Panc1 (cell line): ENCODE measurements around the gene ZNF613. TPM values are rescaled to one million over a fixed set of nuclear protein-coding genes. Genes with fewer than 3 reads are reported as not detected.

Experiments
- ATAC-seq: fragments of 200-7000 bp; cut with Tn5 transposase; 2 replicates; pipeline ENCODE4 v1.9.1; 2020; ENCODE audit warnings: mild to moderate bottlenecking, moderate library complexity
- BruUV-seq: library from RNA; stranded (reverse); fragments of 400-500 nt; replicated peaks from 2 replicates; lab custom pipeline; 2021; lab: Mats Ljungman, UMichigan
- CTCF ChIA-PET: fragments of 300-600 bp; sonication (Branson Sonifier 250); formaldehyde crosslinking; loops from one replicate; lab custom pipeline; 2022; ENCODE audit warnings: antibody characterized with exemption; lab: Charles Lee
- POLR2A ChIA-PET: fragments of 300-600 bp; sonication (Branson Sonifier 250); formaldehyde crosslinking; loops from one replicate; lab custom pipeline; 2022; ENCODE audit warnings: antibody characterized with exemption; lab: Charles Lee
- DNase-seq: peaks from one replicate; pipeline ENCODE4 v3.0.0-alpha.2; 2010; ENCODE audit warnings: low read depth, low spot score
- H3K27ac ChIP-seq: 2 replicates; pipeline ENCODE4 v1.5.1; 2011; ENCODE audit warnings: mild to moderate bottlenecking, low read length, inconsistent platforms
- H3K27me3 ChIP-seq: fragments of 200-500 bp; sonication (Bioruptor generic); 2 replicates; pipeline ENCODE4 v1.6.0; 2014; ENCODE audit warnings: low read length, inconsistent platforms; ENCODE audit not compliant: control insufficient read depth, insufficient read depth
- H3K36me3 ChIP-seq: fragments of 200-500 bp; sonication (Bioruptor generic); 2 replicates; pipeline ENCODE4 v1.5.1; 2014; ENCODE audit warnings: inconsistent platforms, mild to moderate bottlenecking, low read length, moderate library complexity; ENCODE audit not compliant: control insufficient read depth, insufficient read depth
- H3K4me1 ChIP-seq: 2 replicates; pipeline ENCODE4 v1.5.1; 2011; ENCODE audit warnings: inconsistent platforms, mild to moderate bottlenecking, low read length, moderate library complexity; ENCODE audit not compliant: control insufficient read depth, insufficient read depth
- H3K4me3 ChIP-seq, 2 experiments: 2 replicates each; pipeline ENCODE4 v1.5.1; 2011 to 2012; ENCODE audit warnings: low read depth in 2 of 2, low read length in 2 of 2, mild to moderate bottlenecking in 2 of 2, inconsistent platforms in 1 of 2, moderate library complexity in 1 of 2
- H3K9me3 ChIP-seq: fragments of 200-500 bp; sonication (Bioruptor generic); 2 replicates; pipeline ENCODE4 v1.5.1; 2014; ENCODE audit warnings: low read depth, mild to moderate bottlenecking, inconsistent platforms, low read length, moderate library complexity; ENCODE audit not compliant: control insufficient read depth, insufficient read depth
- POLR2AphosphoS5 ChIP-seq: IDR thresholded peaks from 2 replicates; pipeline ENCODE4 v1.6.1; 2012; ENCODE audit warnings: mild to moderate bottlenecking, low read depth, low read length, moderate library complexity
- SIN3A ChIP-seq: IDR thresholded peaks from 2 replicates; pipeline ENCODE4 v1.6.1; 2012; ENCODE audit warnings: low read depth, mild to moderate bottlenecking, low read length, moderate library complexity, borderline replicate concordance; ENCODE audit not compliant: insufficient read depth
- TCF7L2 ChIP-seq: IDR thresholded peaks from 2 replicates; pipeline ENCODE4 v1.6.1; 2011; ENCODE audit warnings: mild to moderate bottlenecking, low read depth, low read length, inconsistent platforms
- in situ Hi-C: cut with HindIII; loops from 2 replicates; pipeline ENCODE4 v1.10.0; 2016; ENCODE audit warnings: low sequenced_read_pairs, low pct_unique_long_range_greater_than_20kb
- intact Hi-C: fragments of 100-400 bp; cut with micrococcal nuclease; formaldehyde crosslinking; loops from one replicate; pipeline ENCODE4 v1.10.0; 2022; ENCODE audit not compliant: unreplicated experiment
- total RNA-seq: library from RNA; stranded (reverse); gene quantifications from one replicate; pipeline ENCODE4 v1.2.1, GENCODE V29; 2021; ENCODE audit not compliant: unreplicated experiment
- TF ChIP-seq, protein P1 (sequence below), 2 experiments: IDR thresholded peaks; 2 replicates each; pipeline ENCODE4 v1.6.1; 2011 to 2012; ENCODE audit warnings: low read depth in 2 of 2, control low read depth in 1 of 2, low read length in 1 of 2, mild to moderate bottlenecking in 1 of 2, moderate library complexity in 1 of 2; ENCODE audit not compliant: insufficient read depth in 1 of 2
- TF ChIP-seq, protein P2 (sequence below): fragments of 450-650 bp; IDR thresholded peaks from 2 replicates; pipeline ENCODE4 v1.5.1; 2017; ENCODE audit warnings: mild to moderate bottlenecking

The ZNF613 gene
- total RNA-seq, 1 experiment from 2014 or later: 3.1 TPM

DNA sequence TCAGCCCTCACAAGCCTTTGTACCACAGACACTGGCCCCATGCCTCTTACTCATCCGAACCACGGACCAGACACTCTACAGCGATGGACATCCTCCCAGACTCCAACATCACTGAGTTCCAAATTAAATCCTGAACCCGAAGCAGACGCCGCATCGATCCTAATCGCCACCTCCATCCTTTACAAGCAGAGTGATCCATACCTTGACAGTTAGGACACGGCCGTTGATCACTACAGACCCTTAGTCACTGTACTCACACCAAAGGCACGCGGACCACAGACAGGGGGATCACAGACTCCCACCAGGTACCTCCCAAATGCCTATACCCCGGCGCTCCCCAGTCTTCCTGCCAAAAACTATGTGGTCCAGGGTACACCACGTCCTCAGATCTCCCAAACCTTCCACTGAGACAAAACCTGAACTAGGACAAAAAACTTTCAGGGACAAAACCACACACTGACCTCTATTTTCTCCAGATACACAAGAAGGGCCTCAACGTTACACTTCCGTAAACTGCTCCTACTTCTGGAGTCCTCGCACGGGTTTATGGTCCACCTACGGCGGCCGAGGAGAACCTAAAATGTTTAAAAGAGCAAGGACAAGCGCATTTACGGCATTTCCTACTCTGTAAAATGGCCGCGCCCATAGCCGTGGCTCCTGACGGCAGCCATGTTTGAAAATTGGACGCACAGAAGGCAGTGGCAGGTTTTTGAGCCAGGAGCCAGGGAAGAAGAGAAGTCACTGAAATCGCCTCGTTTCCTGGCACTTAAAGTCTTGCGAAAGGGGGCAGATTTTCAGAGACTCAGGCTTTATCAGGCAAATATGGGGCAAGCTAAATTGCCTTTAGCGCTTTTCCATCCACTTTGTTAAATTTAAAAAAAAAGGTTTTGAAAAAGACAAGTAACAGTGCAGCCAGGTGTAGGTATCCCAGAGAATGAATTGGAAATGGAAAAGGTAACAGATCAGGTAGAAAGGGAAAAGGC, 59.3 kb downstream of the ZNF613 start, which contains the start of gene ZNF350:
Gene ZNF350, minus strand, starts transcription at position 532 of the 983 bp plus-strand sequence. CDS start 12,480 bp downstream, outside the sequence.
- H3K27ac ChIP-seq: peak within 1 kb of the TSS; percentile 84
- TF ChIP-seq, protein P1, sequence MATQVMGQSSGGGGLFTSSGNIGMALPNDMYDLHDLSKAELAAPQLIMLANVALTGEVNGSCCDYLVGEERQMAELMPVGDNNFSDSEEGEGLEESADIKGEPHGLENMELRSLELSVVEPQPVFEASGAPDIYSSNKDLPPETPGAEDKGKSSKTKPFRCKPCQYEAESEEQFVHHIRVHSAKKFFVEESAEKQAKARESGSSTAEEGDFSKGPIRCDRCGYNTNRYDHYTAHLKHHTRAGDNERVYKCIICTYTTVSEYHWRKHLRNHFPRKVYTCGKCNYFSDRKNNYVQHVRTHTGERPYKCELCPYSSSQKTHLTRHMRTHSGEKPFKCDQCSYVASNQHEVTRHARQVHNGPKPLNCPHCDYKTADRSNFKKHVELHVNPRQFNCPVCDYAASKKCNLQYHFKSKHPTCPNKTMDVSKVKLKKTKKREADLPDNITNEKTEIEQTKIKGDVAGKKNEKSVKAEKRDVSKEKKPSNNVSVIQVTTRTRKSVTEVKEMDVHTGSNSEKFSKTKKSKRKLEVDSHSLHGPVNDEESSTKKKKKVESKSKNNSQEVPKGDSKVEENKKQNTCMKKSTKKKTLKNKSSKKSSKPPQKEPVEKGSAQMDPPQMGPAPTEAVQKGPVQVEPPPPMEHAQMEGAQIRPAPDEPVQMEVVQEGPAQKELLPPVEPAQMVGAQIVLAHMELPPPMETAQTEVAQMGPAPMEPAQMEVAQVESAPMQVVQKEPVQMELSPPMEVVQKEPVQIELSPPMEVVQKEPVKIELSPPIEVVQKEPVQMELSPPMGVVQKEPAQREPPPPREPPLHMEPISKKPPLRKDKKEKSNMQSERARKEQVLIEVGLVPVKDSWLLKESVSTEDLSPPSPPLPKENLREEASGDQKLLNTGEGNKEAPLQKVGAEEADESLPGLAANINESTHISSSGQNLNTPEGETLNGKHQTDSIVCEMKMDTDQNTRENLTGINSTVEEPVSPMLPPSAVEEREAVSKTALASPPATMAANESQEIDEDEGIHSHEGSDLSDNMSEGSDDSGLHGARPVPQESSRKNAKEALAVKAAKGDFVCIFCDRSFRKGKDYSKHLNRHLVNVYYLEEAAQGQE (IDR thresholded peaks at IDR 0.05; ENCODE audit: insufficient read depth in 1 of 2, low read depth in 2 of 2, low read length in 1 of 2): no peak
- TF ChIP-seq SIN3A: 0 out of 2 replicates have a peak, but pooled peaks have one; percentile 45
- TF ChIP-seq, protein P2, sequence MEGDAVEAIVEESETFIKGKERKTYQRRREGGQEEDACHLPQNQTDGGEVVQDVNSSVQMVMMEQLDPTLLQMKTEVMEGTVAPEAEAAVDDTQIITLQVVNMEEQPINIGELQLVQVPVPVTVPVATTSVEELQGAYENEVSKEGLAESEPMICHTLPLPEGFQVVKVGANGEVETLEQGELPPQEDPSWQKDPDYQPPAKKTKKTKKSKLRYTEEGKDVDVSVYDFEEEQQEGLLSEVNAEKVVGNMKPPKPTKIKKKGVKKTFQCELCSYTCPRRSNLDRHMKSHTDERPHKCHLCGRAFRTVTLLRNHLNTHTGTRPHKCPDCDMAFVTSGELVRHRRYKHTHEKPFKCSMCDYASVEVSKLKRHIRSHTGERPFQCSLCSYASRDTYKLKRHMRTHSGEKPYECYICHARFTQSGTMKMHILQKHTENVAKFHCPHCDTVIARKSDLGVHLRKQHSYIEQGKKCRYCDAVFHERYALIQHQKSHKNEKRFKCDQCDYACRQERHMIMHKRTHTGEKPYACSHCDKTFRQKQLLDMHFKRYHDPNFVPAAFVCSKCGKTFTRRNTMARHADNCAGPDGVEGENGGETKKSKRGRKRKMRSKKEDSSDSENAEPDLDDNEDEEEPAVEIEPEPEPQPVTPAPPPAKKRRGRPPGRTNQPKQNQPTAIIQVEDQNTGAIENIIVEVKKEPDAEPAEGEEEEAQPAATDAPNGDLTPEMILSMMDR: no peak
- TF ChIP-seq POLR2AphosphoS5: peak; percentile 59; the same call in 1 of the 2 replicates
- peak; percentile 72 for TF ChIP-seq TCF7L2
- H3K27me3 ChIP-seq: no peaks in the 10 kb centered on the region
- ChIA-PET CTCF (no interaction called here), POLR2A (no interaction called here)
- no peaks in the 10 kb centered on the region for H3K4me1 ChIP-seq
- intact Hi-C loops (no loop called here), in situ Hi-C loops (no loop called here)
- H3K9me3 ChIP-seq: peaks cover 10% of the 10 kb centered on the region; the same call in 1 of the 2 replicates
- ATAC-seq (peak; percentile 100), DNase-seq (peak; percentile 68)
- peaks cover 2% of the 10 kb centered on the region; the same call in 1 of the 2 replicates for H3K36me3 ChIP-seq
- BruUV-seq: TSS peak; percentile 85
- H3K4me3 ChIP-seq: peak within 1 kb of the TSS; percentile 91 to 95

DNA sequence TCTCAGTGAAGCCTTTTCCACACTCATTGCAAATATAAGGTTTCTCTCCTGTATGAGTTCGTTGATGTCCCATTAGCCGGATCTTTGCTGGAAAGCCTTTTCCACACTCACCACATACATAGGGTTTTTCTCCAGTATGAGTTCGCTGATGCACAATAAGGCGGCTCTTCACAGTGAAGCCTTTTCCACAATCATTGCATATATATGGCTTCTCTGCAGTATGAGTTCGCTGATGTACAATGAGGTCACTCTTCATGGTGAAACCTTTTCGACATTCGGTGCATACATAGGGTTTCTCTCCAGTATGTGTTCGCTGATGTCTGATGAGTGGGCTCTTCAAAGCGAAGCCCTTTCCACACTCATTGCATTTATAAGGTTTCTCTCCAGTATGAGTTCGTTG, 66.2 kb downstream of the ZNF613 start:
- no peak for TF ChIP-seq POLR2AphosphoS5
- TF ChIP-seq, protein P1 (IDR thresholded peaks at IDR 0.05; ENCODE audit: insufficient read depth in 1 of 2, low read depth in 2 of 2, low read length in 1 of 2): no peak
- TF ChIP-seq TCF7L2: no peak
- TF ChIP-seq SIN3A: no peak
- TF ChIP-seq, protein P2: no peak
- no TSS peak for BruUV-seq
- CTCF ChIA-PET: no interaction called here
- no peak for ATAC-seq
- no peak for DNase-seq
- in situ Hi-C loops: no loop called here
- H3K36me3 ChIP-seq: no peaks in the 10 kb centered on the region
- H3K4me3 ChIP-seq: no peak overlapping the region
- H3K4me1 ChIP-seq: no peaks in the 10 kb centered on the region
- peaks cover 57% of the 10 kb centered on the region for H3K9me3 ChIP-seq
- POLR2A ChIA-PET: no interaction called here
- intact Hi-C loops: no loop called here
- H3K27me3 ChIP-seq: no peaks in the 10 kb centered on the region
- H3K27ac ChIP-seq: no peak overlapping the region
